T-helper 1 cell (primary cell): ENCODE data around the gene TWNK.
"Not testable (repeated sequence)": the region's sequence is repeated elsewhere in the genome, so short reads cannot be mapped to it uniquely, and the experiment has no call there.

Source experiments
- DNase-seq, 5 donors: peaks; one replicate each; pipeline ENCODE4 v3.0.0-alpha.2; 2012 to 2020

TWNK gene

GRCh38 chr10:101031796-101032636 is 44.7 kb downstream of the TWNK start:
- DNase-seq = peak; percentile 70 to 83 (median 80)

- peak in 3 of 5 donors; percentile 25 to 68 (median 35) for DNase-seq
Observed at GRCh38 chr10:101032637-101033224, 45.4 kb downstream of the TWNK start.

- no peak for DNase-seq
Observed at GRCh38 chr10:101033276-101033675, 45.9 kb downstream of the TWNK start.

GRCh38 chr10:101034404-101034803 is 47.1 kb downstream of the TWNK start:
- not testable (repeated sequence) for DNase-seq

- no peak for DNase-seq
Observed at GRCh38 chr10:101035314-101035713, 48.0 kb downstream of the TWNK start.

GRCh38 chr10:101035916-101036702 is 48.8 kb downstream of the TWNK start:
- DNase-seq = no peak

GRCh38 chr10:101036726-101037125 is 49.4 kb downstream of the TWNK start:
- no peak for DNase-seq

GRCh38 chr10:101038484-101038883 is 51.1 kb downstream of the TWNK start:
- DNase-seq = no peak

- DNase-seq = no peak
Observed at GRCh38 chr10:101040061-101040460, 52.7 kb downstream of the TWNK start.

- no peak for DNase-seq
Observed at GRCh38 chr10:101040851-101041250, 53.5 kb downstream of the TWNK start.

- peak in 4 of 5 donors; percentile 48 to 73 (median 64) for DNase-seq
Observed at GRCh38 chr10:101041252-101041761, 54.0 kb downstream of the TWNK start.

GRCh38 chr10:101042118-101042517 is 54.8 kb downstream of the TWNK start:
- DNase-seq = no peak

- peak; percentile 58 to 90 (median 70) for DNase-seq
Observed at GRCh38 chr10:101042667-101043362, 55.5 kb downstream of the TWNK start.

GRCh38 chr10:101043363-101043707 is 56.0 kb downstream of the TWNK start:
- DNase-seq = no peak
